Measurements from ENCODE around the gene VSTM5. TPM values are rescaled to one million over a fixed set of nuclear protein-coding genes. Genes with fewer than 3 reads are reported as not detected.

Gene VSTM5
- total and polyA plus RNA-seq, 2 experiments from 2014 or later, result 0.17 to 0.97 TPM

DNA sequence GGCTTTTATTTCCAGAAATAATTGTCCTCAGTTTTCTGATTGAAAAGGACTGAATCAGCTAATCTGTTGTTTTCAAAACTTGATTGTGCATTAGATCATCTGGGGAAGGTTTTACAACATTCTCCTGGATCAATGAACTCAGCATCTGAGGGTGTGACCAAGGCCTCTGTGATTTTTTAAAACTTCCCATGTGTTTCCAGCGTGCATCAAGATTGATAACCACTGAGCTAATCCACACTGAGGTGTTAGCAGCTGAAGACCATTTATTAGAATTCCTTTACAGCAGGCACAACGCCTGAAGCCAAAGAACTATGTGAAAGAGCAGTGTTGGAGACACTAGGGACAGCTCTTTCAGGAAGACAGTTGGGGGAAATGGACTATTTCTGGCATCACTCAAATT is 10.2 kb downstream of the VSTM5 start:
- Histone ChIP-seq H3K9me3 (ENCODE audit: low read depth) (no peaks in the 10 kb centered on the region), H3K27ac (no peak overlapping the region), H3K4me3 (no peak overlapping the region), H2AFZ (no peak overlapping the region), H3K4me2 (no peak overlapping the region), H3K9me2 (replicated peaks; ENCODE audit: insufficient read depth) (no peaks in the 10 kb centered on the region), H4K20me1 (ENCODE audit: insufficient read depth, poor library complexity, severe bottlenecking) (no peaks in the 10 kb centered on the region), H3K36me3 (replicated peaks; ENCODE audit: insufficient read depth, low read depth) (no peaks in the 10 kb centered on the region), H3K79me2 (no peaks in the 10 kb centered on the region), H3K4me1 (ENCODE audit: insufficient read depth) (no peaks in the 10 kb centered on the region), H3K27me3 (no peaks in the 10 kb centered on the region)
- no peak for TF ChIP-seq EZH2 (IDR thresholded peaks at IDR 0.05; ENCODE audit: borderline replicate concordance)
- no peak for TF ChIP-seq CTCF (IDR thresholded peaks at IDR 0.05; ENCODE audit: poor library complexity)
- no peak for TF ChIP-seq EZH2phosphoT487 (IDR thresholded peaks at IDR 0.05; ENCODE audit: low read depth, severe bottlenecking, unreplicated experiment)
- DNase-seq (ENCODE audit: low spot score), result no peak
- 49% methylated on average over 2 of the region's 2 CpGs for WGBS (ENCODE audit: low lambda C conversion rate, missing lambda C conversion rate)

DNA sequence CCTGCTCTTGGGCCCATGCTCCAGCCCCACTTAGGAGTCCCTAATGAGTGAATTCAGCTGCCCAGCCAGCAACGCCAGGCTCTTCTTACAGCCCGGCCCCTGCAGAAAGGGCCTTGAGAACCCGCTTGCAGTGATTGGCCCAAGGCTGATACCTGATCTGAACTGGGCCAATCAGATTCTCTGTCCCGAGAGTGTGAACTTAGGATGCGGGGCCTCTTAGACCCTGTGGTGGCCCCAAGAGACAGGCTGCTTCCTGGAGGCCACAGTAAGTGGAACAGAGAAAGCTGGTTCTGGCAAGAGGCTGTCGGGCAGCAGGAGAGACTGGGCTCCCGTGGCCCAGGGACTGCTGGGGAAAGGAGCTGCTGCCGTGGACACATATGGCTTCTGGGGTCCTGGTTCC is 11.5 kb downstream of the VSTM5 start:
- no peak overlapping the region for H3K4me2 ChIP-seq
- no peak for TF ChIP-seq CTCF (IDR thresholded peaks at IDR 0.05; ENCODE audit: poor library complexity)
- TF ChIP-seq EZH2phosphoT487 (IDR thresholded peaks at IDR 0.05; ENCODE audit: low read depth, severe bottlenecking, unreplicated experiment), result no peak
- no peak for TF ChIP-seq EZH2 (IDR thresholded peaks at IDR 0.05; ENCODE audit: borderline replicate concordance)
- no peak overlapping the region for H3K27ac ChIP-seq
- no peak overlapping the region for H2AFZ ChIP-seq
- H3K9me2 ChIP-seq (replicated peaks; ENCODE audit: insufficient read depth), result no peaks in the 10 kb centered on the region
- no peak for DNase-seq (ENCODE audit: low spot score)
- H4K20me1 ChIP-seq (ENCODE audit: insufficient read depth, poor library complexity, severe bottlenecking), result no peaks in the 10 kb centered on the region
- H3K27me3 ChIP-seq, result no peaks in the 10 kb centered on the region
- no peaks in the 10 kb centered on the region for H3K4me1 ChIP-seq (ENCODE audit: insufficient read depth)
- WGBS (ENCODE audit: low lambda C conversion rate, missing lambda C conversion rate), result 96% methylated on average over 8 of the region's 8 CpGs
- no peak overlapping the region for H3K4me3 ChIP-seq
- H3K79me2 ChIP-seq, result no peaks in the 10 kb centered on the region
- no peaks in the 10 kb centered on the region for H3K36me3 ChIP-seq (replicated peaks; ENCODE audit: insufficient read depth, low read depth)
- no peaks in the 10 kb centered on the region for H3K9me3 ChIP-seq (ENCODE audit: low read depth)

DNA sequence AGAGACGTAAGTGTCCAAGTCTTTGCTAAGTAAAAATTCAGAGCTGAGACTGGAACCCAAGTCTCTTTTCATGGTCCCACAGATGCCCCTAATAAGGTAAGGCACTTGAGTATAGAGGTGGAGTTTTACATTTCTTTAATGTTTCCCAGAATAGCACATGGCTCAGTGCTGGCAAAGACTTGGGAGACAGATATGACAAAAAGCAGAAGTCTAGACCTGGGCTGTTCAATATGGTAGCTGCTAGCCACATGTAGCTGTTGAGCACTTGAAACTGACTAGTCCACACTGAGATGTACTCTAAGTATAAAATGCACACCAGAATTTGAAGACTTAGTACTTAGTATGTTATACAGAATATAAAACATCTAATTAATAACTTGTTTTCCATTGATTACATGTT is 17.6 kb downstream of the VSTM5 start:
- no peak overlapping the region for H3K4me3 ChIP-seq
- H3K27me3 ChIP-seq, result no peaks in the 10 kb centered on the region
- no peaks in the 10 kb centered on the region for H3K9me2 ChIP-seq (replicated peaks; ENCODE audit: insufficient read depth)
- no peaks in the 10 kb centered on the region for H3K9me3 ChIP-seq (ENCODE audit: low read depth)
- H4K20me1 ChIP-seq (ENCODE audit: insufficient read depth, poor library complexity, severe bottlenecking), result no peaks in the 10 kb centered on the region
- no peak for TF ChIP-seq CTCF (IDR thresholded peaks at IDR 0.05; ENCODE audit: poor library complexity)
- no peak for TF ChIP-seq EZH2phosphoT487 (IDR thresholded peaks at IDR 0.05; ENCODE audit: low read depth, severe bottlenecking, unreplicated experiment)
- no peak for TF ChIP-seq EZH2 (IDR thresholded peaks at IDR 0.05; ENCODE audit: borderline replicate concordance)
- H3K4me2 ChIP-seq, result no peak overlapping the region
- no peak for DNase-seq (ENCODE audit: low spot score)
- peaks cover 9% of the 10 kb centered on the region for H3K4me1 ChIP-seq (ENCODE audit: insufficient read depth)
- H3K27ac ChIP-seq, result no peak overlapping the region
- H2AFZ ChIP-seq, result no peak overlapping the region
- no peaks in the 10 kb centered on the region for H3K79me2 ChIP-seq
- WGBS (ENCODE audit: low lambda C conversion rate, missing lambda C conversion rate), result 91% methylated on average over 1 of the region's 1 CpG
- no peaks in the 10 kb centered on the region for H3K36me3 ChIP-seq (replicated peaks; ENCODE audit: insufficient read depth, low read depth)

Data from hepatocyte (in vitro differentiated cells).